ENCODE data around the gene S100A6.

DNA sequence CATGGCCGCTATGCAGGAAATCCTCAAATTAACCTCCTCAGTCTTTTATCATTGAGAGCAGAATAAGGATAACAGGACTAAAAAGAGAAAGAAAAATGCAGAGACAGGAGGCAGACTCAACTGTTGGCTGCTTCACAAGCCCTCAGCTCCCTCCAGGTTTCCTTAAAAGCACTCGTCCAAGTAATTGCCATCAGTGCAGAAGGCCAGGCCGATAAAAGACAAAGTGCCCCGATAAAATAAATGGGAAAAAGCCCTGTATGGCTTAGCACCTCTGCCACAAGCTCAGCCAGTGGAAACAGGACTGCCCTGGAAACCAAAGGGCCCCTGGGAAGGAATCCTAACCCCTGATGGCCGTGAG, 8.1 kb downstream of the S100A6 start:
- TF ChIP-seq, protein P1, sequence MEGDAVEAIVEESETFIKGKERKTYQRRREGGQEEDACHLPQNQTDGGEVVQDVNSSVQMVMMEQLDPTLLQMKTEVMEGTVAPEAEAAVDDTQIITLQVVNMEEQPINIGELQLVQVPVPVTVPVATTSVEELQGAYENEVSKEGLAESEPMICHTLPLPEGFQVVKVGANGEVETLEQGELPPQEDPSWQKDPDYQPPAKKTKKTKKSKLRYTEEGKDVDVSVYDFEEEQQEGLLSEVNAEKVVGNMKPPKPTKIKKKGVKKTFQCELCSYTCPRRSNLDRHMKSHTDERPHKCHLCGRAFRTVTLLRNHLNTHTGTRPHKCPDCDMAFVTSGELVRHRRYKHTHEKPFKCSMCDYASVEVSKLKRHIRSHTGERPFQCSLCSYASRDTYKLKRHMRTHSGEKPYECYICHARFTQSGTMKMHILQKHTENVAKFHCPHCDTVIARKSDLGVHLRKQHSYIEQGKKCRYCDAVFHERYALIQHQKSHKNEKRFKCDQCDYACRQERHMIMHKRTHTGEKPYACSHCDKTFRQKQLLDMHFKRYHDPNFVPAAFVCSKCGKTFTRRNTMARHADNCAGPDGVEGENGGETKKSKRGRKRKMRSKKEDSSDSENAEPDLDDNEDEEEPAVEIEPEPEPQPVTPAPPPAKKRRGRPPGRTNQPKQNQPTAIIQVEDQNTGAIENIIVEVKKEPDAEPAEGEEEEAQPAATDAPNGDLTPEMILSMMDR (IDR thresholded peaks at IDR 0.05): no peak
- no peak for TF ChIP-seq POLR2A (IDR thresholded peaks at IDR 0.05)
- TF ChIP-seq POLR2AphosphoS5 (IDR thresholded peaks at IDR 0.05): no peak

Data from breast epithelium (tissue), 3 donors.